Sigmoid colon (tissue), 4 donors: ENCODE measurements around the gene CHN2.

ENCODE experiments used
- EP300 ChIP-seq, 4 donors: sonication (generic); formaldehyde crosslinking; IDR thresholded peaks; one replicate each; pipeline ENCODE4 v1.6.1; 2017; ENCODE audit warnings: antibody characterized with exemption in 4 of 4
- POLR2A ChIP-seq, 2 donors: fragments of 450-650 bp; IDR thresholded peaks; one replicate each; pipeline ENCODE4 v1.6.1; 2016; ENCODE audit warnings: antibody characterized with exemption in 2 of 2, mild to moderate bottlenecking in 2 of 2, moderate library complexity in 2 of 2
- POLR2AphosphoS5 ChIP-seq, 4 donors: sonication (generic); formaldehyde crosslinking; IDR thresholded peaks; one replicate each; pipeline ENCODE4 v1.6.1; 2017; ENCODE audit warnings: antibody characterized with exemption in 4 of 4
- TF ChIP-seq, protein P1 (sequence below), 4 experiments: fragments of 450-650 bp in 3 of 4; fragments of 200-600 bp in 1 of 4; IDR thresholded peaks; one replicate each; pipeline ENCODE4 v1.5.1; 2016 to 2019; ENCODE audit warnings: antibody characterized with exemption in 4 of 4, mild to moderate bottlenecking in 3 of 4, moderate library complexity in 2 of 4

DNA sequence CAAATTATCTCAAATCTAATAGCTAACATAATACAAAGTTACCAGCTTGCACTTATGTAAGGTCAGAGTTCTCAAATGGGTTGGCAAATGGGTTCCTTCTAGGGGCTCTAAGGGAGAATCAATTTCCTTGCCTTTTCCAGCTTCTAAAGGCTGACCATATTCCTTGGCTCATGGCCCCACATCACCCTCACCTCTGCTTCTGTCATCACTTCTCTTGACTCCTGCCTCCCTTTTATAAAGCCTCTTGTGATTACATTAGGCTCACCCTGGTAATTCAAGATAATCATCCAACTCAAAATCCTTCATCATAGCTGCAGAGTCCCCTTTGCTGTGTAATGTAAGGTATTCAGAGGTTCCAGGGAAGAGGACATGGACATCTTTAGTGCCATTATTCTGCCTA, 42.1 kb downstream of the CHN2 start:
- no peak for TF ChIP-seq POLR2A (IDR thresholded peaks at IDR 0.05)
- TF ChIP-seq, protein P1, sequence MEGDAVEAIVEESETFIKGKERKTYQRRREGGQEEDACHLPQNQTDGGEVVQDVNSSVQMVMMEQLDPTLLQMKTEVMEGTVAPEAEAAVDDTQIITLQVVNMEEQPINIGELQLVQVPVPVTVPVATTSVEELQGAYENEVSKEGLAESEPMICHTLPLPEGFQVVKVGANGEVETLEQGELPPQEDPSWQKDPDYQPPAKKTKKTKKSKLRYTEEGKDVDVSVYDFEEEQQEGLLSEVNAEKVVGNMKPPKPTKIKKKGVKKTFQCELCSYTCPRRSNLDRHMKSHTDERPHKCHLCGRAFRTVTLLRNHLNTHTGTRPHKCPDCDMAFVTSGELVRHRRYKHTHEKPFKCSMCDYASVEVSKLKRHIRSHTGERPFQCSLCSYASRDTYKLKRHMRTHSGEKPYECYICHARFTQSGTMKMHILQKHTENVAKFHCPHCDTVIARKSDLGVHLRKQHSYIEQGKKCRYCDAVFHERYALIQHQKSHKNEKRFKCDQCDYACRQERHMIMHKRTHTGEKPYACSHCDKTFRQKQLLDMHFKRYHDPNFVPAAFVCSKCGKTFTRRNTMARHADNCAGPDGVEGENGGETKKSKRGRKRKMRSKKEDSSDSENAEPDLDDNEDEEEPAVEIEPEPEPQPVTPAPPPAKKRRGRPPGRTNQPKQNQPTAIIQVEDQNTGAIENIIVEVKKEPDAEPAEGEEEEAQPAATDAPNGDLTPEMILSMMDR (IDR thresholded peaks at IDR 0.05) = no peak
- no peak for TF ChIP-seq POLR2AphosphoS5 (IDR thresholded peaks at IDR 0.05)
- no peak for TF ChIP-seq EP300 (IDR thresholded peaks at IDR 0.05)
